ENCODE measurements around the gene SPTBN1. TPM values are rescaled to one million over a fixed set of nuclear protein-coding genes. Genes with fewer than 3 reads are reported as not detected.

The SPTBN1 gene
- total and polyA plus RNA-seq, 2 experiments from 2014 or later = 58.1 to 204 TPM

DNA sequence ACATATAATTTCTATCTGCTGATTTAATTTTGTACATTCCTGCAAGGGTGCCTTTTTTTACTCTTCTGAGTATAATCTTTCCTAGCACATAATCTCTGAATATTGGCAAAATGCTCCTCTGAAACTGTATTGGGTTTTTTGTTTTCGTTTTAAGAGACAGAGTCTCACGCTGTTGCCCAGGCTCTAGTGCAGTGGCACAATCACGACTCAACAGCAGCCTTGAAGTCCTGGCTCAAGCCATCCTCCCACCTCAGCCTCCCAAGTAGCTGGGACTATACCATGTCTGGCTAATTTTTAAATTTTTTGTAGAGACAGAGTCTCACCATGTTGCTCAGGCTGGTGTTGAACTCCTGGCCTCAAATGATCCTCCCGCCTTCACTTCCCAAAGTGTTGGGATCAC, 104.9 kb downstream of the SPTBN1 start:
- Mint-ChIP-seq H3K27me3 (ENCODE audit: insufficient read depth, low read depth, poor library complexity) (no peaks in the 10 kb centered on the region), H3K4me3 (peak overlapping the region; percentile 98), H3K9me3 (no peaks in the 10 kb centered on the region), H3K36me3 (ENCODE audit: low read depth) (peaks cover 3% of the 10 kb centered on the region; the same call in 1 of the 3 replicates), H3K4me1 (peaks cover 59% of the 10 kb centered on the region), H3K27ac (0 out of 2 replicates have a peak overlapping the region, but pooled peaks have one; percentile 32)
- Histone ChIP-seq H3K27ac (ENCODE audit: low read depth) (no peak overlapping the region), H3K9me2 (ENCODE audit: insufficient read depth) (no peaks in the 10 kb centered on the region), H3K27me3 (ENCODE audit: insufficient read depth) (no peaks in the 10 kb centered on the region), H3K4me3 (peak overlapping the region; percentile 70), H3F3A (replicated peaks; ENCODE audit: low read depth) (no peaks in the 10 kb centered on the region; the same call in 1 of the 2 replicates), H3K4me1 (ENCODE audit: insufficient read depth) (peaks cover 42% of the 10 kb centered on the region), H3K4me2 (peak overlapping the region; percentile 89), H2AFZ (no peak overlapping the region), H3K36me3 (ENCODE audit: insufficient read depth) (no peaks in the 10 kb centered on the region), H4K20me1 (replicated peaks; ENCODE audit: insufficient read depth) (peaks cover 26% of the 10 kb centered on the region), H3K79me2 (replicated peaks; ENCODE audit: insufficient read depth) (peaks cover 83% of the 10 kb centered on the region)
- TF ChIP-seq POLR2AphosphoS5 (IDR thresholded peaks at IDR 0.05; ENCODE audit: low read depth) = no peak
- no peak for TF ChIP-seq ZNF114 (CRISPR knock-in tag; IDR thresholded peaks at IDR 0.05)
- TF ChIP-seq JUNB (IDR thresholded peaks at IDR 0.05; ENCODE audit: unreplicated experiment) = no peak
- no peak for TF ChIP-seq STAT1 (IDR thresholded peaks at IDR 0.05; ENCODE audit: unreplicated experiment)
- TF ChIP-seq EZH2 (IDR thresholded peaks at IDR 0.05; ENCODE audit: low read depth, unreplicated experiment) = no peak
- TF ChIP-seq EZH2phosphoT487 (IDR thresholded peaks at IDR 0.05; ENCODE audit: unreplicated experiment) = no peak
- TF ChIP-seq, protein P1, sequence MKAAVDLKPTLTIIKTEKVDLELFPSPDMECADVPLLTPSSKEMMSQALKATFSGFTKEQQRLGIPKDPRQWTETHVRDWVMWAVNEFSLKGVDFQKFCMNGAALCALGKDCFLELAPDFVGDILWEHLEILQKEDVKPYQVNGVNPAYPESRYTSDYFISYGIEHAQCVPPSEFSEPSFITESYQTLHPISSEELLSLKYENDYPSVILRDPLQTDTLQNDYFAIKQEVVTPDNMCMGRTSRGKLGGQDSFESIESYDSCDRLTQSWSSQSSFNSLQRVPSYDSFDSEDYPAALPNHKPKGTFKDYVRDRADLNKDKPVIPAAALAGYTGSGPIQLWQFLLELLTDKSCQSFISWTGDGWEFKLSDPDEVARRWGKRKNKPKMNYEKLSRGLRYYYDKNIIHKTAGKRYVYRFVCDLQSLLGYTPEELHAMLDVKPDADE (IDR thresholded peaks at IDR 0.05) = no peak
- TF ChIP-seq, protein P2, sequence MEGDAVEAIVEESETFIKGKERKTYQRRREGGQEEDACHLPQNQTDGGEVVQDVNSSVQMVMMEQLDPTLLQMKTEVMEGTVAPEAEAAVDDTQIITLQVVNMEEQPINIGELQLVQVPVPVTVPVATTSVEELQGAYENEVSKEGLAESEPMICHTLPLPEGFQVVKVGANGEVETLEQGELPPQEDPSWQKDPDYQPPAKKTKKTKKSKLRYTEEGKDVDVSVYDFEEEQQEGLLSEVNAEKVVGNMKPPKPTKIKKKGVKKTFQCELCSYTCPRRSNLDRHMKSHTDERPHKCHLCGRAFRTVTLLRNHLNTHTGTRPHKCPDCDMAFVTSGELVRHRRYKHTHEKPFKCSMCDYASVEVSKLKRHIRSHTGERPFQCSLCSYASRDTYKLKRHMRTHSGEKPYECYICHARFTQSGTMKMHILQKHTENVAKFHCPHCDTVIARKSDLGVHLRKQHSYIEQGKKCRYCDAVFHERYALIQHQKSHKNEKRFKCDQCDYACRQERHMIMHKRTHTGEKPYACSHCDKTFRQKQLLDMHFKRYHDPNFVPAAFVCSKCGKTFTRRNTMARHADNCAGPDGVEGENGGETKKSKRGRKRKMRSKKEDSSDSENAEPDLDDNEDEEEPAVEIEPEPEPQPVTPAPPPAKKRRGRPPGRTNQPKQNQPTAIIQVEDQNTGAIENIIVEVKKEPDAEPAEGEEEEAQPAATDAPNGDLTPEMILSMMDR (conservative IDR thresholded peaks at IDR 0.05; ENCODE audit: low read depth in 2 of 2) = no peak
- no peak for TF ChIP-seq NANOG (IDR thresholded peaks at IDR 0.05; ENCODE audit: borderline replicate concordance)
- ATAC-seq (no peak), DNase-seq (ENCODE audit: low spot score) (no peak)

DNA sequence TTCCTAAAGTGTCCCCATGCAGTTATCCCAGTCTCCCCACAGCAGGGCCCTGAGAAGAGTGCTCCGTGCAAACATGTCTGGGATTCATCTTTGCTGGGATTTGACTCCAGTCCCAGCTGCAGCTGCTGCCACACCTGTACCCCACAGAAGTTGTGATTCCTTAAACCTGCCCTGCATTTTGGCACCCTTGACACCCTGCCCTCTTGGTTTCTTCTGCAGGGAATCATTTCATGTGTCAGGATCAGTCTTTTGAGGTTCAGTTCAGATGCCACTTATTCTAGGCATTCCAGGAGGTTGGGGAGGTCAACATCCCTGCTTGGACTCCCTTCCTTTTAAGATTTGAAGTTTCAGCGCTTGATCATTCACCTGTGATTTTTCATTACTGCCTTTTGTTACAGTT, 108.3 kb downstream of the SPTBN1 start:
- no peaks in the 10 kb centered on the region for H3K9me2 ChIP-seq (ENCODE audit: insufficient read depth)
- 0 out of 2 replicates have a peak overlapping the region, but pooled peaks have one; percentile 29 for H3K4me2 ChIP-seq
- H3K36me3 ChIP-seq (ENCODE audit: insufficient read depth) = no peaks in the 10 kb centered on the region
- DNase-seq (ENCODE audit: low spot score) = no peak
- H3K27me3 ChIP-seq (ENCODE audit: insufficient read depth) = no peaks in the 10 kb centered on the region
- H3F3A ChIP-seq (replicated peaks; ENCODE audit: low read depth) = no peaks in the 10 kb centered on the region; the same call in 1 of the 2 replicates
- H4K20me1 ChIP-seq (replicated peaks; ENCODE audit: insufficient read depth) = peaks cover 46% of the 10 kb centered on the region
- peak overlapping the region; percentile 38 for H3K27ac Mint-ChIP-seq
- H3K4me3 Mint-ChIP-seq = no peak overlapping the region
- H3K79me2 ChIP-seq (replicated peaks; ENCODE audit: insufficient read depth) = peaks cover 100% of the 10 kb centered on the region
- H3K27me3 Mint-ChIP-seq (ENCODE audit: insufficient read depth, low read depth, poor library complexity) = peaks cover 1% of the 10 kb centered on the region
- no peak for ATAC-seq
- H3K36me3 Mint-ChIP-seq (ENCODE audit: low read depth) = 0 out of 3 replicates have a peak, but pooled peaks cover 3% of the 10 kb centered on the region
- H3K4me1 ChIP-seq (ENCODE audit: insufficient read depth) = peaks cover 44% of the 10 kb centered on the region
- no peak overlapping the region for H2AFZ ChIP-seq
- no peak overlapping the region for H3K27ac ChIP-seq (ENCODE audit: low read depth)
- H3K9me3 Mint-ChIP-seq = no peaks in the 10 kb centered on the region; the same call in 2 of the 3 replicates
- H3K4me1 Mint-ChIP-seq = peaks cover 60% of the 10 kb centered on the region
- no peak overlapping the region for H3K4me3 ChIP-seq
- TF ChIP-seq ZNF114 (CRISPR knock-in tag; IDR thresholded peaks at IDR 0.05) (no peak), EZH2phosphoT487 (IDR thresholded peaks at IDR 0.05; ENCODE audit: unreplicated experiment) (no peak), JUNB (IDR thresholded peaks at IDR 0.05; ENCODE audit: unreplicated experiment) (no peak), NANOG (IDR thresholded peaks at IDR 0.05; ENCODE audit: borderline replicate concordance) (no peak), POLR2AphosphoS5 (IDR thresholded peaks at IDR 0.05; ENCODE audit: low read depth) (no peak), ZNF331 (CRISPR knock-in tag; IDR thresholded peaks at IDR 0.05; ENCODE audit: low read depth) (no peak)
- TF ChIP-seq, protein P3, sequence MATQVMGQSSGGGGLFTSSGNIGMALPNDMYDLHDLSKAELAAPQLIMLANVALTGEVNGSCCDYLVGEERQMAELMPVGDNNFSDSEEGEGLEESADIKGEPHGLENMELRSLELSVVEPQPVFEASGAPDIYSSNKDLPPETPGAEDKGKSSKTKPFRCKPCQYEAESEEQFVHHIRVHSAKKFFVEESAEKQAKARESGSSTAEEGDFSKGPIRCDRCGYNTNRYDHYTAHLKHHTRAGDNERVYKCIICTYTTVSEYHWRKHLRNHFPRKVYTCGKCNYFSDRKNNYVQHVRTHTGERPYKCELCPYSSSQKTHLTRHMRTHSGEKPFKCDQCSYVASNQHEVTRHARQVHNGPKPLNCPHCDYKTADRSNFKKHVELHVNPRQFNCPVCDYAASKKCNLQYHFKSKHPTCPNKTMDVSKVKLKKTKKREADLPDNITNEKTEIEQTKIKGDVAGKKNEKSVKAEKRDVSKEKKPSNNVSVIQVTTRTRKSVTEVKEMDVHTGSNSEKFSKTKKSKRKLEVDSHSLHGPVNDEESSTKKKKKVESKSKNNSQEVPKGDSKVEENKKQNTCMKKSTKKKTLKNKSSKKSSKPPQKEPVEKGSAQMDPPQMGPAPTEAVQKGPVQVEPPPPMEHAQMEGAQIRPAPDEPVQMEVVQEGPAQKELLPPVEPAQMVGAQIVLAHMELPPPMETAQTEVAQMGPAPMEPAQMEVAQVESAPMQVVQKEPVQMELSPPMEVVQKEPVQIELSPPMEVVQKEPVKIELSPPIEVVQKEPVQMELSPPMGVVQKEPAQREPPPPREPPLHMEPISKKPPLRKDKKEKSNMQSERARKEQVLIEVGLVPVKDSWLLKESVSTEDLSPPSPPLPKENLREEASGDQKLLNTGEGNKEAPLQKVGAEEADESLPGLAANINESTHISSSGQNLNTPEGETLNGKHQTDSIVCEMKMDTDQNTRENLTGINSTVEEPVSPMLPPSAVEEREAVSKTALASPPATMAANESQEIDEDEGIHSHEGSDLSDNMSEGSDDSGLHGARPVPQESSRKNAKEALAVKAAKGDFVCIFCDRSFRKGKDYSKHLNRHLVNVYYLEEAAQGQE (IDR thresholded peaks at IDR 0.05; ENCODE audit: unreplicated experiment) = no peak
- TF ChIP-seq, protein P1 (IDR thresholded peaks at IDR 0.05) = no peak
- TF ChIP-seq, protein P2 (conservative IDR thresholded peaks at IDR 0.05; ENCODE audit: low read depth in 2 of 2) = no peak

All from GM23338 (cell line).